ENCODE measurements around the gene ZNF638. TPM values are rescaled to one million over a fixed set of nuclear protein-coding genes. Genes with fewer than 3 reads are reported as not detected.
"Not testable (repeated sequence)": the region's sequence is repeated elsewhere in the genome, so short reads cannot be mapped to it uniquely, and the experiment has no call there.

ZNF638 gene
- total RNA-seq, 1 experiment from 2014 or later, result 101 TPM

- H3K36me3 ChIP-seq (replicated peaks; ENCODE audit: control insufficient read depth, insufficient read depth, low read length); DNase-seq; H3K27me3 ChIP-seq (ENCODE audit: control insufficient read depth, insufficient read depth, low read length); H3K4me3 ChIP-seq (ENCODE audit: insufficient read depth, low read depth, low read length): not testable (repeated sequence)
These were observed 13.7 kb upstream of the ZNF638 start for GRCh38 chr2:71317900-71318299.

GRCh38 chr2:71323386-71323785, 8.2 kb upstream of the ZNF638 start:
- DNase-seq, result no peak
- no peak overlapping the region for H3K4me3 ChIP-seq (ENCODE audit: insufficient read depth, low read depth, low read length)
- H3K27me3 ChIP-seq (ENCODE audit: control insufficient read depth, insufficient read depth, low read length), result no peaks in the 10 kb centered on the region
- H3K36me3 ChIP-seq (replicated peaks; ENCODE audit: control insufficient read depth, insufficient read depth, low read length), result no peaks in the 10 kb centered on the region

GRCh38 chr2:71326968-71327367, 4.6 kb upstream of the ZNF638 start:
- DNase-seq, result no peak
- Histone ChIP-seq H3K4me3 (ENCODE audit: insufficient read depth, low read depth, low read length) (no peak overlapping the region), H3K36me3 (replicated peaks; ENCODE audit: control insufficient read depth, insufficient read depth, low read length) (no peaks in the 10 kb centered on the region), H3K27me3 (ENCODE audit: control insufficient read depth, insufficient read depth, low read length) (no peaks in the 10 kb centered on the region)

- Histone ChIP-seq H3K36me3 (replicated peaks; ENCODE audit: control insufficient read depth, insufficient read depth, low read length) (no peaks in the 10 kb centered on the region), H3K27me3 (ENCODE audit: control insufficient read depth, insufficient read depth, low read length) (no peaks in the 10 kb centered on the region), H3K4me3 (ENCODE audit: insufficient read depth, low read depth, low read length) (no peak overlapping the region)
- peak; percentile 50 for DNase-seq
These were observed 3.7 kb upstream of the ZNF638 start for GRCh38 chr2:71327916-71328315.

- H3K4me3 ChIP-seq (ENCODE audit: insufficient read depth, low read depth, low read length), result no peak overlapping the region
- no peaks in the 10 kb centered on the region for H3K27me3 ChIP-seq (ENCODE audit: control insufficient read depth, insufficient read depth, low read length)
- H3K36me3 ChIP-seq (replicated peaks; ENCODE audit: control insufficient read depth, insufficient read depth, low read length), result no peaks in the 10 kb centered on the region
- DNase-seq, result no peak
These were observed 1.4 kb upstream of the ZNF638 start for GRCh38 chr2:71330155-71330554.

- Histone ChIP-seq H3K27me3 (ENCODE audit: control insufficient read depth, insufficient read depth, low read length) (no peaks in the 10 kb centered on the region), H3K4me3 (ENCODE audit: insufficient read depth, low read depth, low read length) (peak overlapping the region; percentile 71), H3K36me3 (replicated peaks; ENCODE audit: control insufficient read depth, insufficient read depth, low read length) (no peaks in the 10 kb centered on the region)
- no peak for DNase-seq
These were observed 824 bp upstream of the ZNF638 start for GRCh38 chr2:71330585-71331330.

- H3K4me3 ChIP-seq (ENCODE audit: insufficient read depth, low read depth, low read length), result peak overlapping the region; percentile 71
- not testable (repeated sequence) for DNase-seq; H3K27me3 ChIP-seq (ENCODE audit: control insufficient read depth, insufficient read depth, low read length); H3K36me3 ChIP-seq (replicated peaks; ENCODE audit: control insufficient read depth, insufficient read depth, low read length)
These were observed 326 bp upstream of the ZNF638 start for GRCh38 chr2:71331331-71331580.

GRCh38 chr2:71332435-71332796, 834 bp downstream of the ZNF638 start:
- Histone ChIP-seq H3K4me3 (ENCODE audit: insufficient read depth, low read depth, low read length) (peak overlapping the region; percentile 71), H3K27me3 (ENCODE audit: control insufficient read depth, insufficient read depth, low read length) (no peaks in the 10 kb centered on the region), H3K36me3 (replicated peaks; ENCODE audit: control insufficient read depth, insufficient read depth, low read length) (no peaks in the 10 kb centered on the region)
- no peak for DNase-seq

GRCh38 chr2:71333619-71334018, 2.0 kb downstream of the ZNF638 start:
- no peak for DNase-seq
- H3K4me3 ChIP-seq (ENCODE audit: insufficient read depth, low read depth, low read length), result no peak overlapping the region
- no peaks in the 10 kb centered on the region for H3K36me3 ChIP-seq (replicated peaks; ENCODE audit: control insufficient read depth, insufficient read depth, low read length)
- no peaks in the 10 kb centered on the region for H3K27me3 ChIP-seq (ENCODE audit: control insufficient read depth, insufficient read depth, low read length)

GRCh38 chr2:71336384-71336783, 4.8 kb downstream of the ZNF638 start:
- Histone ChIP-seq H3K27me3 (ENCODE audit: control insufficient read depth, insufficient read depth, low read length) (no peaks in the 10 kb centered on the region), H3K36me3 (replicated peaks; ENCODE audit: control insufficient read depth, insufficient read depth, low read length) (no peaks in the 10 kb centered on the region), H3K4me3 (ENCODE audit: insufficient read depth, low read depth, low read length) (no peak overlapping the region)
- no peak for DNase-seq

GRCh38 chr2:71336802-71337201, 5.2 kb downstream of the ZNF638 start:
- H3K27me3 ChIP-seq (ENCODE audit: control insufficient read depth, insufficient read depth, low read length), result no peaks in the 10 kb centered on the region
- no peak for DNase-seq
- no peaks in the 10 kb centered on the region for H3K36me3 ChIP-seq (replicated peaks; ENCODE audit: control insufficient read depth, insufficient read depth, low read length)
- no peak overlapping the region for H3K4me3 ChIP-seq (ENCODE audit: insufficient read depth, low read depth, low read length)

GRCh38 chr2:71337776-71338175, 6.2 kb downstream of the ZNF638 start:
- DNase-seq, result no peak
- Histone ChIP-seq H3K36me3 (replicated peaks; ENCODE audit: control insufficient read depth, insufficient read depth, low read length) (no peaks in the 10 kb centered on the region), H3K27me3 (ENCODE audit: control insufficient read depth, insufficient read depth, low read length) (no peaks in the 10 kb centered on the region), H3K4me3 (ENCODE audit: insufficient read depth, low read depth, low read length) (no peak overlapping the region)

GRCh38 chr2:71339685-71340084, 8.1 kb downstream of the ZNF638 start:
- Histone ChIP-seq H3K27me3 (ENCODE audit: control insufficient read depth, insufficient read depth, low read length) (no peaks in the 10 kb centered on the region), H3K4me3 (ENCODE audit: insufficient read depth, low read depth, low read length) (no peak overlapping the region), H3K36me3 (replicated peaks; ENCODE audit: control insufficient read depth, insufficient read depth, low read length) (no peaks in the 10 kb centered on the region)
- DNase-seq, result no peak

GRCh38 chr2:71340176-71340575, 8.6 kb downstream of the ZNF638 start:
- DNase-seq, result no peak
- Histone ChIP-seq H3K36me3 (replicated peaks; ENCODE audit: control insufficient read depth, insufficient read depth, low read length) (no peaks in the 10 kb centered on the region), H3K4me3 (ENCODE audit: insufficient read depth, low read depth, low read length) (no peak overlapping the region), H3K27me3 (ENCODE audit: control insufficient read depth, insufficient read depth, low read length) (no peaks in the 10 kb centered on the region)

GRCh38 chr2:71341645-71342044, 10.1 kb downstream of the ZNF638 start:
- no peaks in the 10 kb centered on the region for H3K27me3 ChIP-seq (ENCODE audit: control insufficient read depth, insufficient read depth, low read length)
- no peak overlapping the region for H3K4me3 ChIP-seq (ENCODE audit: insufficient read depth, low read depth, low read length)
- no peaks in the 10 kb centered on the region for H3K36me3 ChIP-seq (replicated peaks; ENCODE audit: control insufficient read depth, insufficient read depth, low read length)
- no peak for DNase-seq

- DNase-seq, result no peak
- Histone ChIP-seq H3K36me3 (replicated peaks; ENCODE audit: control insufficient read depth, insufficient read depth, low read length) (peaks cover 7% of the 10 kb centered on the region), H3K4me3 (ENCODE audit: insufficient read depth, low read depth, low read length) (no peak overlapping the region), H3K27me3 (ENCODE audit: control insufficient read depth, insufficient read depth, low read length) (no peaks in the 10 kb centered on the region)
These were observed 14.5 kb downstream of the ZNF638 start for GRCh38 chr2:71346065-71346464.
